Ramos (cell line): ENCODE results near the gene BICC1.

Experiments used
- in situ Hi-C: fragments of 300-500 bp; cut with MboI; formaldehyde crosslinking; loops from one replicate; pipeline ENCODE4 v1.14.3; 2022; ENCODE audit warnings: low sequenced_read_pairs; ENCODE audit not compliant: unreplicated experiment

Gene BICC1

DNA sequence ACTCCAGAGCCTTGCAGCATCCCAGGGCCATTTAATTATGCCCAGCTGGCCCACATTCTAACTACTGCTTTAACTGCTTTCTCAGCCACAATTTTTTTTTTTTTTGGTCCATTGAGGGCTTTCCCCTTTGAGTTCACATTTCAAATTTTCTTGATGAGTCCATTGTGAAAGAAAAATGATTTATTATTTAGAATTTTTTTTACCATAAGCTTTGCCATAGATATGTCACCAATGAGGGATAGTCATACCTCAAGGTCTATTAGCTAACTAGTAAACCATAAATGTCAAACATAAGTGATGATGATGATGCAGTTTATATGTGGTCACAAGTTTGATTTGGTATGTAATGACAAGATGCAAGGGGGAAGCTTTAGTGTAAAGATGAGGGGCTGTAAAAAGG is 282.9 kb downstream of the BICC1 start:
- in situ Hi-C loops = loop anchor here (25.0 kb wide), 2 partner anchors 1042 to 1242 kb away; no protein-coding TSS in a partner anchor

DNA sequence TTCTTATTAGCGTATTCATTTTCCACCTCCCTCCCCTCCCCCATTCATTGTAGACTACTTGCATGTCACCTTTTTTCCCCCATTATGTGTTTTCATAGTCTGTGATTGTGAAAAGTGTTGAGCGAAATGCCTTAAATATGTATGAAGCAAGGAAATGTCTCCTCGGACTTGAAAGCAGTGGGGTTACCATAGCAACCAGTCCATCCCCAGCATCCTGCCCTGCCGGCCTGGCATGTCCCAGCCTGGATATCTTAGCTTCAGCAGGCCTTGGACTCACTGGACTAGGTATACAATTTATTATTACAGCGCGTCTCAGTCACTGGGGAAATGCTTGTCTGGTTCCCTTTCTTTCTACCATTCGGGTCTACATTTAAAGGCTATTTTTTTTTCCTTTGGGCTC is 283.6 kb downstream of the BICC1 start:
- in situ Hi-C loops = loop anchor here (25.0 kb wide), 2 partner anchors 1041 to 1241 kb away; no protein-coding TSS in a partner anchor

DNA sequence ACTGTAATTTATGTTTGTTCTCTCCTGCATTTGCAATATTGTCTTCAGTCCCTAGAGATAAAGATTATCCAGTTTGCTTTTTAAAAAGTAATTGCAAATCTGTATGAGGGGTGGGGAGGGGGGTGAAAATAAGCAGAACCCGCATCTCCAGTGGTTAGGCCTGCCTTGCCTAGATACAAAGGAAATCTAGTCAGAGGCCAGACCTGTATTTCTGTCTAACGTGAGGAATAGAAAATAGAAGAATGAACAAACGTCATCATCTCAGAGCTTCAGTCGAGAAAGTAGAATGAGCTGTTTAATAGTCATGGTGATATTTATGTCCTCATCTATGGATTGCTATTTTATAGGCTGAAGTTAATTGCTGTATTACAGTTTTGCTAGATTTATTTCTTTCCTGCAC is 284.2 kb downstream of the BICC1 start:
- in situ Hi-C loops = loop anchor here (25.0 kb wide), 2 partner anchors 1040 to 1240 kb away; no protein-coding TSS in a partner anchor

DNA sequence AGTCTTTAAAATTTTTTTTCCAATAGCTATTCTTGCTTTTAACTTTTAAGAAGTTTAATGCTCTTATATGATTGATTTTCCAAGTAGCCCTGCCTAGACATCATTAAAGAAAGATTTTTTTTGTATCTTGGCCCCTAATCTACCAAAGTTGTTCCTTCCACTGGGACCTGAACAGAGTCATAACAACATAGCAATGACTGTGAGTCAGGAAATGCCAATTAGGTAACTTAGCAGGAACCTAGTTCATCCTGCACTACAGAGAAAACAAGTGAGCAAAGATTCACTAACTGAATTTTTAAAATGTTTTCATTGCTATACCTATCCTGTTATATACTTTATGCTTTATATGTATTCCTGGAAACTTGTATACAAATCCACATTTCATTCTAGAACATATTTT is 284.7 kb downstream of the BICC1 start:
- in situ Hi-C loops = loop anchor here (25.0 kb wide), 2 partner anchors 1040 to 1240 kb away; no protein-coding TSS in a partner anchor

DNA sequence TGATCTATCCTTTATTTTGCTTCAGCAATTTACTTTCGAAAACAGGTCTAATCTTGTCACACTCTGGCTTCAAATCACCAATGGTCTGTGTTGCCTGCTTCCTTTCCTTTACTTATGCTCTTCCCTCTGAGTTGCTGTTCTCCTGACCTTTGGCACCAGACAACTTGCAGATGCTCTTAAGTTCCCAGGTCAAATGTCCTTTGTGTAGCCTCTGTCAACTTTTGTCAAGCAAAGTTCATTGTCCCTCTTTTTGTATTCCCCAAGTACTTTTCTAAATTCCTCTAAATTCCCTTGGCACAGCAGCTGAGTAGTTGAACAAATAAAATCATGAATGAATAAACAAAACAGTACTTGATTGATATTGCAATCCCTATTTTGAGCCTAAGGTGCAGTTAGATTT is 289.4 kb downstream of the BICC1 start:
- in situ Hi-C loops = no loop called here

DNA sequence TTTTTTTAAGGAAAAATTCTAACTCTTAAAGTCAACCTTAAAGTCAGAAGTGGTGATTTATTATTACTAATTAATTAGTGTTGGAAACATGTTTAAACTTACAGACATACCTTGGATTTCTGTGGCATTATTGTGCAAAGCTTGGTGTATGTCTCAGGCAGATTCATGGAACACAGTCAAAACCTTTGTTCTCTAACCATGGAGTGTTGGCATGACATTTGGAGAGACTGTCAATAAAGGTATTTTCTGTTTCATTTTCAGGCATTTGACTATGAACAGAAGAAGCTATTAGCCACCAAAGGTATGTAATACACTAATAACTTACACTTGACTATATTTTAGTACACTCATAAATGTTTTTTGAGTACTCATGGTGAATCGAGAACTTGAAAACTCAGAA is 293.7 kb downstream of the BICC1 start:
- in situ Hi-C loops = no loop called here

DNA sequence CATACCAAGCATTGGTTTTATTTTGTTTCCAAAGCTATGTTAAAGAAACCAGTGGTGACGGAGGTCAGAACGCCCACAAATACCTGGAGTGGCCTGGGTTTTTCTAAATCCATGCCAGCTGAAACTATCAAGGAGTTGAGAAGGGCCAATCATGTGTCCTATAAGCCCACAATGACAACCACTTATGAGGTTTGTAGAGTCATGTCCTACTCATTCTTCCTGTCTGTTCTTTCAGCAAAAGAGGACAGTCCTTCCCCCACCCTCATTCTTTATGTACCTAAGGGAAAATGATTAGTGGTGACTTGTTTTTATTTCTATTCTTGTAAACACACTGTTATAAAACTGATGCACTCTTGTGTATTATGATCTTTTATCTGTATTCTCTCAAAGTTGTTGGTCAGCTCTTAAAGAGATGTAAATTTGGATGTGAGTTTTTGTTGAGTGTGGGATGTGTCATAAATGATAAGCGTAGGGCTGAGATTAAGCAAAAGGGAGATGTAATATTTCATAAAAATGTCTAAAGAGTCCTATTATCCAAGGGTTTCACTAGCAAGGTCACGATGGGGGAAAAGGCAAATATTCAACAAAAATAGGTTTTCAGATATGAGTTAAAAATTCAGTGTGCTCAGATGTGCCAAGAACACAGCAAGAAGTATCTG is 294.4 kb downstream of the BICC1 start:
- in situ Hi-C loops = no loop called here

DNA sequence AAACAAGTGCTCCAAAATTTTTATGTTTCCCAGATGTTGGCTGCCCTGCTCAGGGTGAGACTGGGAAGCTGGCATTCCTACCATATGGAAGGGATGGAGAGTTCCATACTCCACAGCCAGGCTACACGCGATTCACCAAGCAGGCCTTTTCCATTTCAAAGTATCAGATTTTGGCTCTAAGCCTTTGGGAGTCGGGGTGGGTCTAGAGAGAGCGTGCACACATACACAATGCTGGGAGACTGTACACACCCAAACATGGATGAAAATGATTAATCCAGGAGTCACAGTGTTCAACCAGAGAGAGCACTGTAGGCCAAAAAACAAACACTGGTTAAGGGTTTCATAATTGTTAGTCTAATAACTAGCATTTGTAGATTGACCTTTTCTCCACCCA is 295.0 kb downstream of the BICC1 start:
- in situ Hi-C loops = no loop called here

DNA sequence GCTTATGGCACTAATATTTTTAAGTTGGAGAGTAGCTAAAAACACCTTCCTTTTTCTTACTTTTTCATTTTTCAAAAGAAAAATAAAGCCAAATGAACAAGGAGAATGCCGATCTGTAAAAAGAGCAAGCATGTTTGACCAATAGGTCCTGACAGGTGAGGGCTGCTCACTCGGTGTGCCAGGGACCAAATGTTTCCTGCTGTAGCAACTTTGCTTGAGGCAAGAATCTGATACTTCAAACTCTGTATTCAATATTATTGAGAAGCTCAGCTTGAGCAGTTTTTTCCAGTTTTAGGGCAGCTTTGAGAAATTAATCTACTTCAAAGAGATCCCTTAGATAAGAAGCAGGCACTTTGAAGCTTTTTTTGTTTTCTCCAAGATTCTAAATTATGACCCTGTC is 298.1 kb downstream of the BICC1 start:
- in situ Hi-C loops = no loop called here

DNA sequence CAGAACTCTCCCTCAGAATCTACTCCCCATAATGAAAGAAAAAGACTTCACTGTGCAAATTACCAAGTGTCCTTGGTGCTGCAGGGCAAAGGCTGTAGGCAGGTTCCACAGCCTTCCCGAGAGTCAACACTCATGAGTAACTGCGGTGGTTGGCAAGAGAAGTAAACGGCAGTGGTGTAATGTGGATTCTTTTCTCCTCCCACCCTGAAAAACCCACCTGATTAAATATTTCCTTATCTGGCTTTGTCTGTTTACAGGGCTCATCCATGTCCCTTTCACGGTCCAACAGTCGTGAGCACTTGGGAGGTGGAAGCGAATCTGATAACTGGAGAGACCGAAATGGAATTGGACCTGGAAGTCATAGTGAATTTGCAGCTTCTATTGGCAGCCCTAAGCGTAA is 300.9 kb downstream of the BICC1 start:
- in situ Hi-C loops = no loop called here

DNA sequence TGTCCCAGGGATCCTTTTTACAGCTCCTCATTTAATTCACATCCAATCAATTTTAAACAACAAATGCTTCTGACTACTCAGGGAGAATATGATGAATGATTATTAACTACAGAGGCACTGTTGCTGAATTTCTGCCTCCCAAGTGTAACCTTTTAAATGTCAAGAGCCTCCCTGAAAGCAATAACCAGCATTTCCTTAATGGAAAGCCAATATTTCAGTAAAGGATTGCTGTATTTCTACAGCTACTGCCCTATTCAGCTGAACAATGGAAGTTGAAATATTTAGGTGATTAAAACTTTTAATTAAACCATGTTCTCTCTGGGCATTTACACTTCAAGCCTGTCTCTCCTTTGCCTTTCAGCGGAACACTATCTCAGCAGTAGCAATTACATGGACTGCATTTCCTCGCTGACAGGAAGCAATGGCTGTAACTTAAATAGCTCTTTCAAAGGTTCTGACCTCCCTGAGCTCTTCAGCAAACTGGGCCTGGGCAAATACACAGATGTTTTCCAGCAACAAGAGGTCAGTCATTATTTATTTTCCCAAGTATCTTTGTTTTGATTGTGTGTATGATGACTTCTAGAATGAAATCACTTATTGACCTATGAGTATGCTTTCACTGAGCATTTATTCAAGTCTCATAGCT is 304.7 kb downstream of the BICC1 start:
- in situ Hi-C loops = no loop called here

DNA sequence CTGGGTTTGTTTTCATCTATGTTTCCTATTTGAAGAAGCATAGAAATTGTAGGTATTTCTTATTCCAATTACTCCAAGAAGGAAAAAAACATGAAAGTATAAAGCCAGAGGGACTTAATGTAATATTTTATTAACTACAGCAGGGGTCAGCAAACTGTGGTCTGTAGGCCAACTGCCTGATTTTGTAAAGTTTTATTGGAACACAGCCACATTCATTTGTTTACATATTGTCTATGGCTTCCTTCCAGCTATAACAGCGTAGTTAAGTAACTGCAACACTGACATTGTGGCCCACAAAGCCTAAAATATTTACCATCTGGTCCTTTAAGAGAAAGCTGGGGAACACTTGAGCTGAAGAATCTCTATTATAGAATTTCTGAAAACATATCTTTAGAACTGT is 306.2 kb downstream of the BICC1 start:
- in situ Hi-C loops = no loop called here

DNA sequence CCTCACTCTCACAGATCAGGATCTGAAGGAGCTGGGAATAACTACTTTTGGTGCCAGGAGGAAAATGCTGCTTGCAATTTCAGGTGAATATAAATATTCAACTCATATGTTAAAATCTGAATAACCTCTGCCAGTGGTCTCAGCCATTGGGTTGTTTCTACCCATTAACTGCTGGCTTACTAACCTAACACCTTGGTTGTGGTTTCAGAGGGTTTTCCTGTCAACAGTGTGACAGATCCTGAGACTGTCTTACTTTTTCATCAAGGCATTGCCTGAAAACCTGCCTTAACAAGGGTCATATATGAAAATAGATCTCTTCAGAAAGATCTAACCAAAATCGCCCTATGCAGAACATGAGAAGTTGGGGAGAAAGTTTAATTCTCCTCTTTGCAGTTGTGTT is 307.7 kb downstream of the BICC1 start:
- in situ Hi-C loops = no loop called here

DNA sequence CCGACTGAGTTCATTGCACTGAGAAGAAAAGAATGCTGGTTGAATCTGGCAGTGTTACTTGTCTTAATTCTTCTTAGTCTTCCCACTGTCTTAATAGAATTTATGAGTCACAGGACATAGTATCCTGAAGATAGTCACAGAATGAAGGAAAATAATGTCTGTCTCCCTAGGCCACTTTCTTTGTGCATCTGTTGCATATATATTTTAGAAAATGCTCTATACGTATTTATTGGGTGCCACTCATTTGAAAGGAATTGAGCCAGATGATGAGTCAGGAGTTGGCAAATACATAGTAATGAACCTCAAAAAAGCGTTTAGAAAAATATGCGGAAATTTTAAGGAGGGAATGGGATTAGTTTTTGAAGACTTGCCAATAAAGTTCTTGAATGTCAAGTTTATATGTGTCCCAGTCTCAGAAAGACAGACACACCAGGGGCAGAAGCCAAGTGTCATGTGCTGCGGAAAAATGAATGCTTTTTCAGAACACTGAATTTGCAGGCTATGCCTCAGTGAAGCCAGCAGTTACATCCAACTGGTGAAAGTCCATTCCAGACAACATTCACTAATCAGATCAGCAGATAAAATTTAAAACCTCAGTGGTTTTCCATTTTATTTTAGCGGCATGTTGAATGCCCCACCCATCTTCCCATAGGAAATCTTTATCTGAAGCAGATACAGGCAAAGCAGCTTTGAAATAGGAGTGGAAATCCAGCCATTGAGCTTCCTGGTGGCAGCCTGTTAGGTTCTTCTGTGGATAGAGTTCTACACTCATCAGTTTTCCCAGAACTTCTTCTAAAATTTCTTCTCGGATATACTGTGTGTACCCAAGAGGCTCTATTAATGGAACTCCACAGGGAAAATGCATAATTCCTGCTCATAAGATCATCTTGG is 308.4 kb downstream of the BICC1 start:
- in situ Hi-C loops = no loop called here

DNA sequence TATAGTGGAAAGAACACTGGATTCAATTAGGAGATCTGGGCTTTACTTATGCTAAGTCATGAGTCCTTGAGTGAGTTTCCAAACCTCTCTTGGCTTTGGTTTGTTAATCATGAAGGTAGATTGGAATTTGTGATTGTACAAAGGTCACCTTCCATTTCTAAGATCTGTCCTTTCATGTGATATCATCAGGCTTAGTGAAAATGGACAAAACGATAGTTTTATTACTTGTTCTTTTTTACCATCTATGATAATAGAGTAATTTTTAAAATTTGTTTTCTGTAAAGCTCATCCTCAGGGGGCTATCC is 309.0 kb downstream of the BICC1 start:
- in situ Hi-C loops = no loop called here

DNA sequence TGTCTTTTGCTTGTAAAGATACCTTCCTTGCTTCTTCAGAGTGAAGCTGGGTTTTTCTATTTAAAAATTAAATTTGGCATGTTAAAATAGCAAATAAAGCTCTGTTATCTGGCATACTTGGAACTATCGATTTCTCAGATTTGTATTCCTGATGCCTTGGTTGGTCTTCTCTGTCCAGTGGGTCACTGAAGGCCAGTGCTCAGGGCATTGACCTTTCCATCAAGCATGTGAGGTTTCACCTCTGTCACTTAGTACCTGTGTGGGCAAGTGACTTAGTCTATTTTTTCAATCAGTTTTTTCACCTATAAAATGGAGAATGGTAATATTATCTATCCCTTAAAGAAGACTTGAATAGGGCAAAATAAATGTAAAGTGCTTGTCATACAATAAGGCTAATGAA is 311.3 kb downstream of the BICC1 start:
- in situ Hi-C loops = no loop called here

DNA sequence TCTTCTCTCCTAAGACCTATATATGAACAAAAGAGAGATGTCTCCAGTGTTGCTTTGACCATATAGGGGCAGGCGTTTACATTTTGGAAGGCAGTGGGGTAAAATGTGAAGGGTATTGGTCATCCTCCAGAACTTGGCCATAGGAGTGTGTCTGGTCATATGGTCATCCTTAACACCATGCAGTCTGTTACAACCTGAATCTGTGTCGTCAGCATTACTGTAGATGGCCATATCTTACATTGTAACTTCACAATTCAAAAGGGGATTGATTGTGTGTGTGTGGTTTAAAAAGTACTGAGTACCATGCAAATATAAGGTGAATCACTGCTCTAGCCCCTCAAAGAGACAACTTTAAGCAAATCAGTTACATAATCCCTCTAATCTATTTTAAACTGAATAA is 311.7 kb downstream of the BICC1 start:
- in situ Hi-C loops = no loop called here

DNA sequence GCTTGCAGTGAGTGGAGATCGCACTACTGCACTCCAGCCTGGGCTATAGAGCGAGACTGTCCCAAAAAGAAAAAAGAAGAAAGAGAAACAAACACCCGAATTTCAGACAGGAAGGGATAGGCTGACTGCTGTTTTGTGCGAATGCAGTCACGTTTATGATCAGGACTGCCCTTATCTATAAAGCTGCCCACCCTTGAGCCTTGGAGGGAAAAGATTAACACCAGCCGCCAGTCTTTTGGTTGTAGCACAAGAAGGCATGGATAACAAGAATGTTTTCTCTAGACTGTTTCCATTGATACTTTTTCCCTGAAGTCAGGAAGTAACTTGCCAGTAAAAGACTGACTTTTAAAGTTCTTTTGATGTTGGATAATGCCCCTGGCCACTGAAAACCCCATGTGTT is 314.0 kb downstream of the BICC1 start:
- in situ Hi-C loops = no loop called here

DNA sequence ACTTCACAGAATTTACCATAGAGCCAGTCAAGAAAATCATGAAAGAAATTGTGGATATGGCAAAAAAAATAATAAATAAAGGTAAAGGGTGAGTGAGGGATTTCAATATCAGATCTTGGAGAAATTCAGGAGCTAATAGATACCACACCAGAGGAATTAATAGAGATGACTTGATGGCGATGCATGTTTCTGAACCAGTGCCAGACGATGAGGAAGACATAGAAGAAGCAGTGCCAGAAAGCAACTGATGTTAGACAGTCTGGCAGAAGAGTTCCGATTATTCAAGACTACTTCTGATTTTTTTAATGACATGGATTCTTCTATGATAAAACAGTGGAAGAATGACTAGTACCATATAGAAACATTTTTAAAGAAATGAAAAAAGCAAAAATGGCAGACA is 314.7 kb downstream of the BICC1 start:
- in situ Hi-C loops = no loop called here

DNA sequence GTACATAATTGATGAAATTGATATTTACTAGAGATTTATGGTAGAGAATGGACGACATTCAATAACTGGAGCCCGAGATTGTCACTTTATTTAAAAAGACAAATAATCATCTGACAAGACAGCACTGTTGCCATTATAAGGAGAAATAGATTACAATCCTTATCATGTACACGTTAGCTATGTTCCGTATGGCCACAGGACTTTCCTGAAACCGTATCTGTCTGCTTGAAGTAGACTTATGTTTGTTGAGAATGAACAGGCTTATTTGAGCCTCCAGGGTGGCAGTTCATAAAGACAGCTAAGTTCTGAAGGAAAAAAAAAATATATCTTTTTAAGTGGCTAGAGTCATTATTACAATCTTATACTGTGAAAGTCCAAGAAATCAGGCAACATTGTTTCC is 317.2 kb downstream of the BICC1 start:
- in situ Hi-C loops = no loop called here

DNA sequence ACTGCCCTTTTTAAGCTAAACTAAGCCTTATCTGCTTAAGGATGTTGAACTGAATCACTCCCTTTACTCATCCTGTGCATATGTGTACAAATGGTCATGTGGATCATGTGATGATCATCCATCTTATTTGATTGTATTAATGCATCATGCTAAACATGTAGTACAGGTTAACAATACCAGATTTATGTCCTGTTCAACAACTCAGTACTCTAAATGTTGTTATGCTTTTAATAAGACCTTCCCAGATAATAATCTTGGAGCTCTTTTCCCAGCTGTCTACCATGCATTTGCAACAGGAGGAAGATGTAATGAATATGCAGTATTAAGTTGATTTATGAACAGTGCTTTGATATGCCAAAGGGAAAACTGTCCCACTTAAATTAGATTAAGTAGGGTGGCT is 318.0 kb downstream of the BICC1 start:
- in situ Hi-C loops = no loop called here
